ENCODE data around the gene RBMY1E. TPM values are rescaled to one million over a fixed set of nuclear protein-coding genes. Genes with fewer than 3 reads are reported as not detected.
"Not testable (repeated sequence)": the region's sequence is repeated elsewhere in the genome, so short reads cannot be mapped to it uniquely, and the experiment has no call there.

RBMY1E gene
- not detected for polyA plus RNA-seq
- long read RNA-seq, donor 1 = 0 reads
- long read RNA-seq, donor 2 = 0 reads
- long read RNA-seq, donor 3 = 0 reads
- long read RNA-seq, donor 4 = 0 reads
- long read RNA-seq, donor 5 = 0 reads
- long read RNA-seq, donor 6 = 0 reads
- long read RNA-seq, donor 7 = 0 reads
- long read RNA-seq, donor 8 = 0 reads
- long read RNA-seq, donor 9 = 0 reads
- long read RNA-seq, donor 10 = 0 reads
- long read RNA-seq, donor 11 = 0 reads

- H3K4me1 ChIP-seq (ENCODE audit: control insufficient read depth, insufficient read depth, low read length); H3K27me3 ChIP-seq (ENCODE audit: control insufficient read depth, insufficient read depth, low read length); H3K9me3 ChIP-seq (ENCODE audit: control insufficient read depth, low read depth, low read length); DNase-seq; H3K36me3 ChIP-seq (ENCODE audit: control insufficient read depth, insufficient read depth, low read length); H3K4me3 ChIP-seq (ENCODE audit: low read length); H3K27ac ChIP-seq (ENCODE audit: low read length): not testable (repeated sequence)
- no CpG with 5 or more reads among the region's 29 CpGs for WGBS (ENCODE audit: insufficient coverage, low lambda C conversion rate)
Measured at GRCh38 chrY:21917932-21918331, at the start of gene RBMY1E. Gene RBMY1E (minus strand): TSS chrY:21918032. CDS start chrY:21916054, 1,978 bp downstream.

- not testable (repeated sequence) for H3K9me3 ChIP-seq (ENCODE audit: control insufficient read depth, low read depth, low read length); H3K4me1 ChIP-seq (ENCODE audit: control insufficient read depth, insufficient read depth, low read length); H3K27me3 ChIP-seq (ENCODE audit: control insufficient read depth, insufficient read depth, low read length); H3K4me3 ChIP-seq (ENCODE audit: low read length); DNase-seq; H3K27ac ChIP-seq (ENCODE audit: low read length); H3K36me3 ChIP-seq (ENCODE audit: control insufficient read depth, insufficient read depth, low read length)
- no CpG with 5 or more reads among the region's 28 CpGs for WGBS (ENCODE audit: insufficient coverage, low lambda C conversion rate)
Measured at GRCh38 chrY:21894426-21894825, 23.4 kb downstream of the RBMY1E start, which contains the start of gene RBMY1D. Gene RBMY1D (minus strand): TSS chrY:21894526. CDS start chrY:21892513, 2,013 bp downstream.

- not testable (repeated sequence) for H3K36me3 ChIP-seq (ENCODE audit: control insufficient read depth, insufficient read depth, low read length); H3K4me1 ChIP-seq (ENCODE audit: control insufficient read depth, insufficient read depth, low read length); H3K27me3 ChIP-seq (ENCODE audit: control insufficient read depth, insufficient read depth, low read length); H3K4me3 ChIP-seq (ENCODE audit: low read length); H3K9me3 ChIP-seq (ENCODE audit: control insufficient read depth, low read depth, low read length); DNase-seq; H3K27ac ChIP-seq (ENCODE audit: low read length)
- no CpG with 5 or more reads among the region's 5 CpGs for WGBS (ENCODE audit: insufficient coverage, low lambda C conversion rate)
Measured at GRCh38 chrY:21869407-21870076, 48.3 kb downstream of the RBMY1E start.

Other genes with a start within 250 kb of the RBMY1E start
- not detected for gene RBMY1D, start 23.5 kb downstream of the RBMY1E start, polyA plus RNA-seq